A673 (cell line): Measurements from ENCODE around the gene IGF1.

Experiments used
- EZH2 ChIP-seq: fragments of 200-600 bp; sonication (generic); IDR thresholded peaks from 2 replicates; pipeline ENCODE4 v1.6.1; 2017; ENCODE audit warnings: borderline replicate concordance, low read depth, mild to moderate bottlenecking, mixed read lengths, antibody characterized with exemption, low read length; ENCODE audit not compliant: poor library complexity, severe bottlenecking
- TF ChIP-seq, protein P1 (sequence below): fragments of 300-800, 200-600 bp; sonication (generic); conservative IDR thresholded peaks from 2 replicates; pipeline ENCODE4 v1.5.1; 2017; ENCODE audit warnings: low read depth, mild to moderate bottlenecking, antibody characterized with exemption, low read length, moderate library complexity, mixed read lengths

DNA sequence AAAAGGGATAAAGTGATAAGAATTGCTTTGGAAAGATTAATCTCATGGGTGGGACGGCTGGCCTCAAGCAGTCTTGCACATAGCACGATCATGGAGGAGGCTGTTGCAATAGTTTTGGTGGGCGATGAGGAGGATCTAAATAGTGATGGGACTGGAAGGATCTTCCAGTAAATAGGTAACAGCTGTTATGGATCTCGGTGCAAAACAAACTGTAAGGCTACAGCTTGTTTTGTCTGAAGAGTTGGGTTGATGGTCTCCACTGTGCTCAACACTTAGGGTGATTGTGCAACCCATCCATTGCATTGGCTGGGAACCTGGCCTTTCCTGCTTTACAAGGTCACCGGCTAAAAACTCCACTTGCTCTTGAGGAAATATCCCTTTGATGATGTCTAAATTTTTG, 21.0 kb downstream of the IGF1 start:
- TF ChIP-seq, protein P1, sequence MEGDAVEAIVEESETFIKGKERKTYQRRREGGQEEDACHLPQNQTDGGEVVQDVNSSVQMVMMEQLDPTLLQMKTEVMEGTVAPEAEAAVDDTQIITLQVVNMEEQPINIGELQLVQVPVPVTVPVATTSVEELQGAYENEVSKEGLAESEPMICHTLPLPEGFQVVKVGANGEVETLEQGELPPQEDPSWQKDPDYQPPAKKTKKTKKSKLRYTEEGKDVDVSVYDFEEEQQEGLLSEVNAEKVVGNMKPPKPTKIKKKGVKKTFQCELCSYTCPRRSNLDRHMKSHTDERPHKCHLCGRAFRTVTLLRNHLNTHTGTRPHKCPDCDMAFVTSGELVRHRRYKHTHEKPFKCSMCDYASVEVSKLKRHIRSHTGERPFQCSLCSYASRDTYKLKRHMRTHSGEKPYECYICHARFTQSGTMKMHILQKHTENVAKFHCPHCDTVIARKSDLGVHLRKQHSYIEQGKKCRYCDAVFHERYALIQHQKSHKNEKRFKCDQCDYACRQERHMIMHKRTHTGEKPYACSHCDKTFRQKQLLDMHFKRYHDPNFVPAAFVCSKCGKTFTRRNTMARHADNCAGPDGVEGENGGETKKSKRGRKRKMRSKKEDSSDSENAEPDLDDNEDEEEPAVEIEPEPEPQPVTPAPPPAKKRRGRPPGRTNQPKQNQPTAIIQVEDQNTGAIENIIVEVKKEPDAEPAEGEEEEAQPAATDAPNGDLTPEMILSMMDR, result no peak
- TF ChIP-seq EZH2, result no peak
